Myocyte (in vitro differentiated cells): ENCODE data around the gene DOCK4. TPM values are rescaled to one million over a fixed set of nuclear protein-coding genes. Genes with fewer than 3 reads are reported as not detected.

Experiments
- DNase-seq: peaks from one replicate; pipeline ENCODE4 v3.0.0-alpha.2; 2012; ENCODE audit warnings: low read depth
- total RNA-seq: library from RNA; depleted of rRNA; stranded (reverse); fragments of >200 nt; gene quantifications from 2 replicates; pipeline ENCODE4 v1.2.3, GENCODE V29; 2014

DOCK4 gene
- total RNA-seq, 1 donor from 2014 or later: 16.3 TPM

GRCh38 chr7:111982133-111982532 is 224.1 kb downstream of the DOCK4 start:
- DNase-seq: no peak

- DNase-seq: no peak
Measured at GRCh38 chr7:111980725-111981124, 225.5 kb downstream of the DOCK4 start.

- no peak for DNase-seq
Measured at GRCh38 chr7:111975346-111975745, 230.9 kb downstream of the DOCK4 start.

- DNase-seq: no peak
Measured at GRCh38 chr7:111960984-111961383, 245.2 kb downstream of the DOCK4 start.

GRCh38 chr7:111958896-111959295 is 247.3 kb downstream of the DOCK4 start:
- DNase-seq: peak; percentile 12

- no peak for DNase-seq
Measured at GRCh38 chr7:111958431-111958830, 247.8 kb downstream of the DOCK4 start.

GRCh38 chr7:111955616-111956015 is 250.6 kb downstream of the DOCK4 start:
- no peak for DNase-seq

- DNase-seq: no peak
Measured at GRCh38 chr7:111954474-111955381, 251.5 kb downstream of the DOCK4 start.

GRCh38 chr7:111954056-111954455 is 252.1 kb downstream of the DOCK4 start:
- DNase-seq: no peak

- peak; percentile 77 for DNase-seq
Measured at GRCh38 chr7:111953611-111954010, 252.6 kb downstream of the DOCK4 start.

- DNase-seq: no peak
Measured at GRCh38 chr7:111952783-111953182, 253.4 kb downstream of the DOCK4 start.

- no peak for DNase-seq
Measured at GRCh38 chr7:111951052-111951451, 255.1 kb downstream of the DOCK4 start.

- DNase-seq: no peak
Measured at GRCh38 chr7:111942450-111943081, 263.6 kb downstream of the DOCK4 start.

- DNase-seq: no peak
Measured at GRCh38 chr7:111937163-111937562, 269.0 kb downstream of the DOCK4 start.

- DNase-seq: no peak
Measured at GRCh38 chr7:111933609-111934008, 272.6 kb downstream of the DOCK4 start.

GRCh38 chr7:111931958-111932357 is 274.2 kb downstream of the DOCK4 start:
- DNase-seq: no peak

- DNase-seq: no peak
Measured at GRCh38 chr7:111931016-111931517, 275.1 kb downstream of the DOCK4 start.

GRCh38 chr7:111929264-111929663 is 276.9 kb downstream of the DOCK4 start:
- DNase-seq: no peak

- no peak for DNase-seq
Measured at GRCh38 chr7:111927353-111928019, 278.7 kb downstream of the DOCK4 start.

- no peak for DNase-seq
Measured at GRCh38 chr7:111920329-111920728, 285.9 kb downstream of the DOCK4 start.

GRCh38 chr7:111919631-111920179 is 286.5 kb downstream of the DOCK4 start:
- peak; percentile 40 for DNase-seq

- no peak for DNase-seq
Measured at GRCh38 chr7:111919164-111919563, 287.0 kb downstream of the DOCK4 start.
